Measurements from ENCODE around the gene PIGO. TPM values are rescaled to one million over a fixed set of nuclear protein-coding genes. Genes with fewer than 3 reads are reported as not detected.

The PIGO gene
- total RNA-seq, 1 experiment from 2014 or later, result 32.0 TPM

DNA sequence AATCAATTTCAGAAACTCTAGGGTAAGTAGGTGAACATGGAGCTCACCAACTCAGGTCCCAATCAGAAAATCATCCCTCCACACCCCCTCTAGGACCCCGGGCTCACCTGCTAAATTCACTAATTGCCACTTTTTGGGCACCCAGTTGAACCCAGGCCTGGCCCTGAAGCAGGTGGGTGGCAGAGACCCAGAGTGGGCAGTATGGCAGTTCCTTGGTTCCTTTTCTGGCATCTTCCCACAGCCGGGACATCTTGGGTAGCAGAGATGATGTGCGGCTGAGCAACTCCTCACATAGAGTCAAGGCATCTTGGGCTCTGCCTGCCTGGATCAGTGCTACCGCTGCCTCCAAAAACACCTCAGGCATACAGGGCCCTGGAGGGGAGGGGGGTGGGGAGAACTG, 21.0 kb downstream of the PIGO start:
- Mint-ChIP-seq H3K36me3 (ENCODE audit: insufficient read depth, unreplicated experiment) (peaks cover 52% of the 10 kb centered on the region), H3K4me1 (ENCODE audit: low read depth, unreplicated experiment) (peaks cover 30% of the 10 kb centered on the region), H3K9me3 (ENCODE audit: low read depth, unreplicated experiment) (no peaks in the 10 kb centered on the region), H3K27me3 (ENCODE audit: unreplicated experiment) (no peaks in the 10 kb centered on the region), H3K4me3 (ENCODE audit: low read depth, unreplicated experiment) (no peak overlapping the region), H3K27ac (ENCODE audit: unreplicated experiment) (no peak overlapping the region)
- CTCF ChIA-PET, result no interaction called here
- TF ChIP-seq, protein P1, sequence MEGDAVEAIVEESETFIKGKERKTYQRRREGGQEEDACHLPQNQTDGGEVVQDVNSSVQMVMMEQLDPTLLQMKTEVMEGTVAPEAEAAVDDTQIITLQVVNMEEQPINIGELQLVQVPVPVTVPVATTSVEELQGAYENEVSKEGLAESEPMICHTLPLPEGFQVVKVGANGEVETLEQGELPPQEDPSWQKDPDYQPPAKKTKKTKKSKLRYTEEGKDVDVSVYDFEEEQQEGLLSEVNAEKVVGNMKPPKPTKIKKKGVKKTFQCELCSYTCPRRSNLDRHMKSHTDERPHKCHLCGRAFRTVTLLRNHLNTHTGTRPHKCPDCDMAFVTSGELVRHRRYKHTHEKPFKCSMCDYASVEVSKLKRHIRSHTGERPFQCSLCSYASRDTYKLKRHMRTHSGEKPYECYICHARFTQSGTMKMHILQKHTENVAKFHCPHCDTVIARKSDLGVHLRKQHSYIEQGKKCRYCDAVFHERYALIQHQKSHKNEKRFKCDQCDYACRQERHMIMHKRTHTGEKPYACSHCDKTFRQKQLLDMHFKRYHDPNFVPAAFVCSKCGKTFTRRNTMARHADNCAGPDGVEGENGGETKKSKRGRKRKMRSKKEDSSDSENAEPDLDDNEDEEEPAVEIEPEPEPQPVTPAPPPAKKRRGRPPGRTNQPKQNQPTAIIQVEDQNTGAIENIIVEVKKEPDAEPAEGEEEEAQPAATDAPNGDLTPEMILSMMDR (IDR thresholded peaks at IDR 0.05; ENCODE audit: unreplicated experiment), result no peak
- intact Hi-C loops (cut with micrococcal nuclease; ENCODE audit: unreplicated experiment), result no loop called here
- no peak for DNase-seq
- no TSS peak for BruUV-seq (replicated peaks)

DNA sequence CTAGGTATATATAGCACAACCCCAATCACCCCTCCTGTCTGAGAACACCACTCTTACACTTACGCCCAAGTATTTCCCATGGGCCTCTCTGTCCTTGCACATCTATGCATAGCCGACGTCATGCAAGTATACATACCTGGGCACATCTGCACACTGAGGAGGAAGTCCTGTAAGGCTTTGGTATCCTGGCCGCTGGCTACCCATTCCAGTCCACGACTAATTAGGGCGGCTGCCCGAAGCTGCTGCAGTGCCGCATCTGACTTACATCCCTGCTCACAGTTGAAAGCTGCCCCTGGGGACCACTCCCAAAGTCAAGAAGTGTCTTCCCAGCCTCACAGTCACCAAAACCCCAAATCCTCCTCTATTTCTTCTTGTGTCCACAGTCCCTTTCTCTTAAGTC, 21.6 kb downstream of the PIGO start:
- TF ChIP-seq, protein P1 (IDR thresholded peaks at IDR 0.05; ENCODE audit: unreplicated experiment), result no peak
- CTCF ChIA-PET, result no interaction called here
- DNase-seq, result no peak
- intact Hi-C loops (cut with micrococcal nuclease; ENCODE audit: unreplicated experiment), result no loop called here
- Mint-ChIP-seq H3K4me3 (ENCODE audit: low read depth, unreplicated experiment) (no peak overlapping the region), H3K36me3 (ENCODE audit: insufficient read depth, unreplicated experiment) (peaks cover 50% of the 10 kb centered on the region), H3K4me1 (ENCODE audit: low read depth, unreplicated experiment) (peaks cover 30% of the 10 kb centered on the region), H3K9me3 (ENCODE audit: low read depth, unreplicated experiment) (no peaks in the 10 kb centered on the region), H3K27ac (ENCODE audit: unreplicated experiment) (no peak overlapping the region), H3K27me3 (ENCODE audit: unreplicated experiment) (no peaks in the 10 kb centered on the region)
- no TSS peak for BruUV-seq (replicated peaks)

DNA sequence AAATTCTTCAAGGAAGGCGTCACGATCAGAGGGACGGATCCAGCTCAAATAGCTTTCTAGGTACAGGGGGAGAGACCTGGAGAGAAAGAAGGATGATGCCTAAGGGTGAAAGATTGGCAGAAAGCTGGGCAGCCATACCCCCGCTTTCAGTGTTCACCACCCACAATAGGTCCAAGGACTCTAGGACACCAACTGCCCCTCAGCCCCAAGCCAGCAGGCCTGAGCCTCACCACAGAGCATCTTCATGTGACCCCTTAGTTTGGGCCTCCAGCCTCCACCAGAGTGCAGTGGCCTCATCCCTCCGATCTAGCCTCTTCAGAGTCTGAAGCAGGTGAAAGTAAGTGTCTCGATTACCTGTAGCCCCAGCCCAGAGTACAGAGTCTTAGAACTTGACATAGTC, 22.2 kb downstream of the PIGO start:
- H3K4me1 Mint-ChIP-seq (ENCODE audit: low read depth, unreplicated experiment), result peaks cover 30% of the 10 kb centered on the region
- H3K27me3 Mint-ChIP-seq (ENCODE audit: unreplicated experiment), result no peaks in the 10 kb centered on the region
- TF ChIP-seq, protein P1 (IDR thresholded peaks at IDR 0.05; ENCODE audit: unreplicated experiment), result no peak
- intact Hi-C loops (cut with micrococcal nuclease; ENCODE audit: unreplicated experiment), result no loop called here
- H3K4me3 Mint-ChIP-seq (ENCODE audit: low read depth, unreplicated experiment), result no peak overlapping the region
- H3K36me3 Mint-ChIP-seq (ENCODE audit: insufficient read depth, unreplicated experiment), result peaks cover 44% of the 10 kb centered on the region
- no peak overlapping the region for H3K27ac Mint-ChIP-seq (ENCODE audit: unreplicated experiment)
- no peaks in the 10 kb centered on the region for H3K9me3 Mint-ChIP-seq (ENCODE audit: low read depth, unreplicated experiment)
- DNase-seq, result no peak
- CTCF ChIA-PET, result no interaction called here
- BruUV-seq (replicated peaks), result no TSS peak

DNA sequence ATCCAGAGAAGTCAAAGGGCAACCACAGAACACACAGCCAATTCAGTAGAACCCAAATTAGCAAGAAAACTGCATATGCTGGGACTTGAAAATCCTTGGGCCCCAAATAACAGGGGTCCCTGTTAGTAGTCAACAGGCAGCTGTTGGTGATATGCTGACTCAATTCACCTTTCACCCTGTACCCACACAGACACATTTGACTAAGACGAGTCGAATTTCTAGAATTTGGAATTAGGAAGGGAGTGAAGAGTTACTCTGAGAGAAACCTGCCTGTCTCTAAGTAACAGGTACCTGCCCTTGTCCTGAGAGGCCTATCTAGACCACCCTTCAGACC, 23.1 kb downstream of the PIGO start:
- no TSS peak for BruUV-seq (replicated peaks)
- no peaks in the 10 kb centered on the region for H3K27me3 Mint-ChIP-seq (ENCODE audit: unreplicated experiment)
- H3K27ac Mint-ChIP-seq (ENCODE audit: unreplicated experiment), result peak overlapping the region; percentile 96
- no peak for DNase-seq
- intact Hi-C loops (cut with micrococcal nuclease; ENCODE audit: unreplicated experiment), result no loop called here
- TF ChIP-seq, protein P1 (IDR thresholded peaks at IDR 0.05; ENCODE audit: unreplicated experiment), result no peak
- peaks cover 42% of the 10 kb centered on the region for H3K36me3 Mint-ChIP-seq (ENCODE audit: insufficient read depth, unreplicated experiment)
- H3K4me1 Mint-ChIP-seq (ENCODE audit: low read depth, unreplicated experiment), result peaks cover 24% of the 10 kb centered on the region
- CTCF ChIA-PET, result no interaction called here
- peak overlapping the region; percentile 83 for H3K4me3 Mint-ChIP-seq (ENCODE audit: low read depth, unreplicated experiment)
- H3K9me3 Mint-ChIP-seq (ENCODE audit: low read depth, unreplicated experiment), result no peaks in the 10 kb centered on the region
